Chondrocyte (in vitro differentiated cells): ENCODE measurements around the gene RAB11FIP4. TPM values are rescaled to one million over a fixed set of nuclear protein-coding genes. Genes with fewer than 3 reads are reported as not detected.

ENCODE experiments used
- DNase-seq: peaks from one replicate; pipeline ENCODE4 v3.0.0; 2021; ENCODE audit warnings: mixed read lengths, low spot score
- H3K27ac Mint-ChIP-seq: one replicate; pipeline ENCODE4 v1.8.0; 2021; ENCODE audit warnings: mild to moderate bottlenecking, moderate library complexity, mixed read lengths; ENCODE audit not compliant: unreplicated experiment
- H3K27me3 Mint-ChIP-seq: 2 replicates; pipeline ENCODE4 v1.8.0; 2021; ENCODE audit warnings: low read depth, mixed read lengths
- H3K36me3 Mint-ChIP-seq: 2 replicates; pipeline ENCODE4 v1.8.0; 2021; ENCODE audit warnings: low read depth, mixed read lengths
- H3K4me1 Mint-ChIP-seq: 2 replicates; pipeline ENCODE4 v1.8.0; 2021; ENCODE audit warnings: low read depth, mild to moderate bottlenecking, mixed read lengths
- H3K4me3 Mint-ChIP-seq: one replicate; pipeline ENCODE4 v1.8.0; 2021; ENCODE audit warnings: mild to moderate bottlenecking, moderate library complexity, mixed read lengths; ENCODE audit not compliant: unreplicated experiment
- H3K9me3 Mint-ChIP-seq: 2 replicates; pipeline ENCODE4 v1.8.0; 2021; ENCODE audit warnings: low read depth, mixed read lengths
- total RNA-seq: library from RNA; stranded (reverse); gene quantifications from 3 replicates; pipeline ENCODE4 v1.2.1, GENCODE V29; 2021
- TF ChIP-seq, protein P1 (sequence below): fragments of 200-600 bp; sonication (generic); IDR thresholded peaks from 2 replicates; pipeline ENCODE4 v1.5.0; 2021; ENCODE audit warnings: antibody characterized with exemption, mild to moderate bottlenecking, moderate library complexity

RAB11FIP4 gene
- total RNA-seq, 1 donor from 2014 or later: 0.30 TPM

DNA sequence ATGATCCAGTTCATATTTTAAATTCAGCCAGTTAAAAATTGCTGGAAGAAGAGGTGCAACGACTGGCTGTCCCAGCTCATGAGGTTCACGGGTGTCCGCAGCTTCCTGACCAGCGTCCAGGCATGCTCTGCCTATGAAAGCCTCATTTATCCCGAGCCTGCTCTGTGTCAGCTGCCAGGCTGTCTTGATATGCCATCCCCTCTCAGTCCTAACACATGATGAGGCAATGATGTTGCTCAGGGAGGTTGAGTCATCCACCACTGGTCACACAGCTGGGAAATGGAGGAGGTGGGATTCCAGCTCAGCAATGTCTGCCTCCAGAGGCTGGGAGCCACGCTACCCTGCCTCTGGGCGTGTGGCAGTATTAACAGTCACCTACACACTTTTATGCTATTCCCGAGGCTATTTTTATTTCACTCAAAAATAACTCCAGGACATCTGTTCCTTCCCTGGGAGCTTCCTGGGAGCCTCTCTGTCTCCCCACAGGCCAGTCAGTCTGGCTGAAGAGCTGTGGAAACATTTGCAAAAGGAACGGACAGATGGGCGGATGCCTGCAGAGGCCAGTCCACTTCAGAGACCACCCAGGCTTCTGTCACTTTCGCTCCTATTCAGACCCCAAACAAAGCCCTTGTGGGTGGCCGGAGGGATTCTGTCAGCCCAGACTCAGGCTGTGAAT, 22.5 kb downstream of the RAB11FIP4 start:
- peak; percentile 48 for DNase-seq
- peaks cover 12% of the 10 kb centered on the region for H3K27me3 Mint-ChIP-seq
- peaks cover 10% of the 10 kb centered on the region for H3K4me1 Mint-ChIP-seq
- H3K9me3 Mint-ChIP-seq: no peaks in the 10 kb centered on the region
- H3K4me3 Mint-ChIP-seq: no peak overlapping the region
- TF ChIP-seq, protein P1, sequence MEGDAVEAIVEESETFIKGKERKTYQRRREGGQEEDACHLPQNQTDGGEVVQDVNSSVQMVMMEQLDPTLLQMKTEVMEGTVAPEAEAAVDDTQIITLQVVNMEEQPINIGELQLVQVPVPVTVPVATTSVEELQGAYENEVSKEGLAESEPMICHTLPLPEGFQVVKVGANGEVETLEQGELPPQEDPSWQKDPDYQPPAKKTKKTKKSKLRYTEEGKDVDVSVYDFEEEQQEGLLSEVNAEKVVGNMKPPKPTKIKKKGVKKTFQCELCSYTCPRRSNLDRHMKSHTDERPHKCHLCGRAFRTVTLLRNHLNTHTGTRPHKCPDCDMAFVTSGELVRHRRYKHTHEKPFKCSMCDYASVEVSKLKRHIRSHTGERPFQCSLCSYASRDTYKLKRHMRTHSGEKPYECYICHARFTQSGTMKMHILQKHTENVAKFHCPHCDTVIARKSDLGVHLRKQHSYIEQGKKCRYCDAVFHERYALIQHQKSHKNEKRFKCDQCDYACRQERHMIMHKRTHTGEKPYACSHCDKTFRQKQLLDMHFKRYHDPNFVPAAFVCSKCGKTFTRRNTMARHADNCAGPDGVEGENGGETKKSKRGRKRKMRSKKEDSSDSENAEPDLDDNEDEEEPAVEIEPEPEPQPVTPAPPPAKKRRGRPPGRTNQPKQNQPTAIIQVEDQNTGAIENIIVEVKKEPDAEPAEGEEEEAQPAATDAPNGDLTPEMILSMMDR: no peak
- no peaks in the 10 kb centered on the region for H3K36me3 Mint-ChIP-seq
- H3K27ac Mint-ChIP-seq: peak overlapping the region; percentile 77

DNA sequence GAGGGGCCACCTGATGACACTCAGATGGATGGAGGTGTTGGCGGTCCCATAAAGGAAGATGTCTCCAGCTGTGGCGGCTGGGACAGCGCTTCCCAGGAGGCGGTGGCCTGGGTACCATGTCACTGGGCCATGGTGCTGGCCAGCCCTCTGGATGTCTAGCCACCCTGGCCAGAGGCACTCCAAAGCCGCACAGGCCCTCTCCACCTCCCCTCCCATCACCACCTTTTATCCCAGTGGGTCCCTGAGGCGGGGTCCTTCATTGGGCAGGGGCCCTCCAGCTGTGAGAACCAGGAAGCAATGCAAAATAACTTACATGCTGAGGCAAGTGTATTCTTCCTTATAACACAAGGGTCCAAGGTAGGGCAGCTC, 23.1 kb downstream of the RAB11FIP4 start:
- no peak overlapping the region for H3K4me3 Mint-ChIP-seq
- H3K4me1 Mint-ChIP-seq: peaks cover 10% of the 10 kb centered on the region
- H3K27ac Mint-ChIP-seq: no peak overlapping the region
- peak; percentile 56 for DNase-seq
- H3K9me3 Mint-ChIP-seq: no peaks in the 10 kb centered on the region
- TF ChIP-seq, protein P1: no peak
- H3K36me3 Mint-ChIP-seq: no peaks in the 10 kb centered on the region
- H3K27me3 Mint-ChIP-seq: peaks cover 12% of the 10 kb centered on the region

DNA sequence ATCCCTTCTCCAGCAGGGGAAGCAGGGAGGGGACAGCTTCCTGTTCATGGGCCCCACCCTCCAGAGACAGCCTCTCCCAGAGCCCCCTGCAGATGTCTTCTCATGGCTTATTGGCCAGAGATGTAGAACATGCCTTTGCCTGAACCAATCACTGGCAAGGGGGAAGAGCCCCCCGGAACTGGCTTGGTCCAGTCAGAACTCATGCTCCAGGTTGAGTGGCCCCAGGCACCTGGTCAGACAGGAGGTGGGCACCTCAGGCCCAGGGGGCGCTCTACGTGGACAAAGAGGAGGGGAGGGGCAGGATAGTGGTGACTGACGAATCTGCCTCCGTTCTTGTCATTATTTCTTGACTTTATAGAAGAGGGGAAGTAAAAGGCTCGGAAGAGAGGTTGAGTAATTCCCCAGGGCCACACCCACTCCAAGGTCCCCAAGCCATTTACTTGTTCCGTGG, 23.6 kb downstream of the RAB11FIP4 start:
- no peaks in the 10 kb centered on the region for H3K36me3 Mint-ChIP-seq
- H3K4me3 Mint-ChIP-seq: no peak overlapping the region
- H3K9me3 Mint-ChIP-seq: no peaks in the 10 kb centered on the region
- TF ChIP-seq, protein P1: no peak
- H3K27me3 Mint-ChIP-seq: peaks cover 15% of the 10 kb centered on the region
- H3K4me1 Mint-ChIP-seq: peaks cover 10% of the 10 kb centered on the region
- DNase-seq: peak; percentile 49
- H3K27ac Mint-ChIP-seq: no peak overlapping the region

DNA sequence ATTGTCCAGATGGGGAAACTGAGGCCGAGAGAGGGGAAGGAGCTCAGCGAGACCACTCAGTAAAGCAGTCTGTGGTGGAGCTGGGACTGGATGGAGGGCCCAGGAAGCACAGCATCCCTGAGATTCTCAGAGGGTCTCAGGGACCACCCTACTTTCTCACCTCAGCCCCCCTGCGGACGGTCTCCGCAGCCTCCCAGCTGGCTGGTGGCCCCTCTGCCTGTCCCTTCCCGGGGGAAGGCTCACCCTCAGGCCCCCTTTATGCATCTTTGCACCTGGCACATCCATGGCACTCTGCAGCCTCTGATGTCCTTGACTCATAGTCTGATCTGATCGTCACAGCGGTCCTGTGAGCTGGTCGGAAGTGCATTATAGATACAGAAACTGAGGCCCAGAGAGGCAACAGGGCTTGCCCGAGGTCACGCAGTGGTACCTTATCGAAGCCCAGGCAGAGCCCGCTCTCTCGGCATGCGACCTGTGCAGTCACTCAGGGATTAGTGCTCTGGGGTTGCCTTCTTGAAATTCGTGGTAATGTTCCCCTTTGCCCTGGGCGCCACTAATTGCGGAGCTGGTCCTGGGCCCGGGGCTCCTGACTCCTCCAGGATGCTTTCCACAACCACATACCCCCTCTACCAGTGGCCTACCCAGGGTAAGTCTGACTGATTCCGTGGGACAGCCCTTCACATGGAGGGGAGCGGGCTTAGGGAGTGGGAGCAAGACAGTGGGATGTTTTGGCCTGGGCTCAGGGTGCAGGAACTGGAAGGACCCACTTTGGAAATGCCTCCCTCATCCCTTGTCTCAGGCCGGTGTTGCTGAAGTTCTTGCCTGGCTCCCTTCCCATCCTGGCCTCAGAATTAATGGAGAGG, 24.4 kb downstream of the RAB11FIP4 start:
- H3K27ac Mint-ChIP-seq: no peak overlapping the region
- DNase-seq: peak; percentile 59
- peaks cover 10% of the 10 kb centered on the region for H3K4me1 Mint-ChIP-seq
- no peak overlapping the region for H3K4me3 Mint-ChIP-seq
- TF ChIP-seq, protein P1: no peak
- H3K27me3 Mint-ChIP-seq: peaks cover 15% of the 10 kb centered on the region
- no peaks in the 10 kb centered on the region for H3K9me3 Mint-ChIP-seq
- H3K36me3 Mint-ChIP-seq: no peaks in the 10 kb centered on the region

DNA sequence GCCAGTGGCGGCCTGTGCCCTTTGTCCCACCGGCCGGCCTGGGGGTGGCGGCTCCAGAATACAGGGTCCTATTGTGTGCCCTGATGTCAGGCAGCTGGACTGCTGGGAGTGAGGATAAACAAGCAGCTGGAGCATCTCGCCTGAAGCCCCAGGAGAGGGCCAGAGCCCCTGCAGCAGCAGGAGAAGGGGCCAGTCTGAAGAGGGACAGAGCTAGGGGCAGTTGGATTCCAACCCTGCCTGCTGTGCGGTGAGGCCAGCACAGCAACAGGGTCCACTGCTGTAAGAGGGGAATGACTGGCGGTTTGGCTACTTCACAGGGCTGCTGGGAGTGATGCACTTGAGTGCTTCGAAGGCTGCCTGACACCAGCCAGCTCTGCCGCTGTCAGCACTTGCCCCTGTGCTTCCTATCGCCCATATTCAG, 25.0 kb downstream of the RAB11FIP4 start:
- Mint-ChIP-seq H3K27me3 (peaks cover 15% of the 10 kb centered on the region), H3K4me1 (peaks cover 10% of the 10 kb centered on the region), H3K36me3 (no peaks in the 10 kb centered on the region), H3K4me3 (no peak overlapping the region), H3K27ac (no peak overlapping the region), H3K9me3 (no peaks in the 10 kb centered on the region)
- DNase-seq: peak; percentile 50
- TF ChIP-seq, protein P1: no peak
